Testis (tissue), 2 donors: ENCODE results near the gene ERMN.

Experiments
- POLR2A ChIP-seq: fragments of 450-650 bp; IDR thresholded peaks from one replicate; pipeline ENCODE4 v1.6.1; 2017; ENCODE audit warnings: antibody characterized with exemption, mild to moderate bottlenecking, moderate library complexity
- TF ChIP-seq, protein P1 (sequence below), 3 experiments: fragments of 450-650 bp in 2 of 3; fragments of 200-600 bp in 1 of 3; sonication (generic) in 1 of 3; IDR thresholded peaks; one replicate each; pipeline ENCODE4 v1.5.1; 2016 to 2019; ENCODE audit warnings: antibody characterized with exemption in 3 of 3, mild to moderate bottlenecking in 2 of 3, moderate library complexity in 1 of 3

- no peak for TF ChIP-seq POLR2A
- TF ChIP-seq, protein P1, sequence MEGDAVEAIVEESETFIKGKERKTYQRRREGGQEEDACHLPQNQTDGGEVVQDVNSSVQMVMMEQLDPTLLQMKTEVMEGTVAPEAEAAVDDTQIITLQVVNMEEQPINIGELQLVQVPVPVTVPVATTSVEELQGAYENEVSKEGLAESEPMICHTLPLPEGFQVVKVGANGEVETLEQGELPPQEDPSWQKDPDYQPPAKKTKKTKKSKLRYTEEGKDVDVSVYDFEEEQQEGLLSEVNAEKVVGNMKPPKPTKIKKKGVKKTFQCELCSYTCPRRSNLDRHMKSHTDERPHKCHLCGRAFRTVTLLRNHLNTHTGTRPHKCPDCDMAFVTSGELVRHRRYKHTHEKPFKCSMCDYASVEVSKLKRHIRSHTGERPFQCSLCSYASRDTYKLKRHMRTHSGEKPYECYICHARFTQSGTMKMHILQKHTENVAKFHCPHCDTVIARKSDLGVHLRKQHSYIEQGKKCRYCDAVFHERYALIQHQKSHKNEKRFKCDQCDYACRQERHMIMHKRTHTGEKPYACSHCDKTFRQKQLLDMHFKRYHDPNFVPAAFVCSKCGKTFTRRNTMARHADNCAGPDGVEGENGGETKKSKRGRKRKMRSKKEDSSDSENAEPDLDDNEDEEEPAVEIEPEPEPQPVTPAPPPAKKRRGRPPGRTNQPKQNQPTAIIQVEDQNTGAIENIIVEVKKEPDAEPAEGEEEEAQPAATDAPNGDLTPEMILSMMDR (IDR thresholded peaks at IDR 0.05), result no peak
Observed at GRCh38 chr2:157318884-157319283, 6.7 kb downstream of the ERMN start.
